Measurements from ENCODE around the gene CMIP.

CMIP gene

DNA sequence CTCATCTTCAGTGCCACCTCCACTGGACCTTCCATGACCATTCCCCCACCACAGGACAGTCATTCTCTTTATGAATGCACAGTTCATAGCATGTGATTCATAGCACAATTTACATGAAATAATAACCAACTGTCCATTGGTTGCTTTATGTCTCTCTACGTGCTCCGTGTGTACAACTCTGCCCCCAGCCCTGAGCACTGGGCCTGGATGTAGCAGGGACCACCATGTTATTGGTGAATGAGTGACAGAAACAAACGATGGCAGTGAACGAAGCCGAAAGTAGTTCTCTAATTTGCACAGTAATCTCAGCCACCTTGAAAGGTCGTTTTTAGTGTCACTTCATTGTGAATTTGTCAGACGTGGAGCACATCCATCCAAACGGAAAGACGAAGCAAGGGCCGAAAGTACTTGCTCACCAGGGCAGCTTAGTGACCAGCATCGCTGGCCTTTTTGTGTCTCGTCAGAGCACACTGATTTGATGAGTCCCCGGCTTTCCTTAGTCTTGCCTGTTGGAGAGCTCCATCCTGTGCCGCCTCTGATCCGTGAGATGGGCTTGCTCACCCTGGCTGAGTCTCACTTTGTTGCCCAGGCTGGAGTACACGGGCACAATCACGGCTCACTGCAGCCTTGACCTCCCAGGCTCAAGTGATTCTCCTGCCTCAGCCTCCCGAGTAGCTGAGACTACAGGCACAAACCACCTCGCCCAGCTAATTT is 95.3 kb downstream of the CMIP start:
- TF ChIP-seq, protein P1, sequence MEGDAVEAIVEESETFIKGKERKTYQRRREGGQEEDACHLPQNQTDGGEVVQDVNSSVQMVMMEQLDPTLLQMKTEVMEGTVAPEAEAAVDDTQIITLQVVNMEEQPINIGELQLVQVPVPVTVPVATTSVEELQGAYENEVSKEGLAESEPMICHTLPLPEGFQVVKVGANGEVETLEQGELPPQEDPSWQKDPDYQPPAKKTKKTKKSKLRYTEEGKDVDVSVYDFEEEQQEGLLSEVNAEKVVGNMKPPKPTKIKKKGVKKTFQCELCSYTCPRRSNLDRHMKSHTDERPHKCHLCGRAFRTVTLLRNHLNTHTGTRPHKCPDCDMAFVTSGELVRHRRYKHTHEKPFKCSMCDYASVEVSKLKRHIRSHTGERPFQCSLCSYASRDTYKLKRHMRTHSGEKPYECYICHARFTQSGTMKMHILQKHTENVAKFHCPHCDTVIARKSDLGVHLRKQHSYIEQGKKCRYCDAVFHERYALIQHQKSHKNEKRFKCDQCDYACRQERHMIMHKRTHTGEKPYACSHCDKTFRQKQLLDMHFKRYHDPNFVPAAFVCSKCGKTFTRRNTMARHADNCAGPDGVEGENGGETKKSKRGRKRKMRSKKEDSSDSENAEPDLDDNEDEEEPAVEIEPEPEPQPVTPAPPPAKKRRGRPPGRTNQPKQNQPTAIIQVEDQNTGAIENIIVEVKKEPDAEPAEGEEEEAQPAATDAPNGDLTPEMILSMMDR (IDR thresholded peaks at IDR 0.05), result no peak

DNA sequence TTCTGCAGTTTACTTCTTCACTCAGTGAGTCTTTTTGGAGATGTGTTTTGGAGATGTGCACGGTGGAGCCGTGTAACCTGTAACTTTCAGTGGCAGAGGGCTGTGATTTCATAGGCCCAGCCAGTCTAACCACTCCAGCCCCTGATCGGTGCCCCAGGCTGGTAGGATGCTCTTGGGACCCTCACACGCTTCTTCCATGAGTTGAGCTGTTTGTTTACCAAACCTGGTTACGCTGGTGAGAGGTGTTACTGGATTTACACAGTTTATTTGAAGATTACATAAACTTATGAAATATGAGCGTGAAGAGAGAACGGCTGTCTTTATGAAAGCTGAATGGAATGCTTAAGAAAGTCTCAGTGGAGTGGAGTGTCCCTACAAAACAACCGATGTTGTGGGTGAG is 96.7 kb downstream of the CMIP start:
- TF ChIP-seq, protein P1 (IDR thresholded peaks at IDR 0.05), result no peak

DNA sequence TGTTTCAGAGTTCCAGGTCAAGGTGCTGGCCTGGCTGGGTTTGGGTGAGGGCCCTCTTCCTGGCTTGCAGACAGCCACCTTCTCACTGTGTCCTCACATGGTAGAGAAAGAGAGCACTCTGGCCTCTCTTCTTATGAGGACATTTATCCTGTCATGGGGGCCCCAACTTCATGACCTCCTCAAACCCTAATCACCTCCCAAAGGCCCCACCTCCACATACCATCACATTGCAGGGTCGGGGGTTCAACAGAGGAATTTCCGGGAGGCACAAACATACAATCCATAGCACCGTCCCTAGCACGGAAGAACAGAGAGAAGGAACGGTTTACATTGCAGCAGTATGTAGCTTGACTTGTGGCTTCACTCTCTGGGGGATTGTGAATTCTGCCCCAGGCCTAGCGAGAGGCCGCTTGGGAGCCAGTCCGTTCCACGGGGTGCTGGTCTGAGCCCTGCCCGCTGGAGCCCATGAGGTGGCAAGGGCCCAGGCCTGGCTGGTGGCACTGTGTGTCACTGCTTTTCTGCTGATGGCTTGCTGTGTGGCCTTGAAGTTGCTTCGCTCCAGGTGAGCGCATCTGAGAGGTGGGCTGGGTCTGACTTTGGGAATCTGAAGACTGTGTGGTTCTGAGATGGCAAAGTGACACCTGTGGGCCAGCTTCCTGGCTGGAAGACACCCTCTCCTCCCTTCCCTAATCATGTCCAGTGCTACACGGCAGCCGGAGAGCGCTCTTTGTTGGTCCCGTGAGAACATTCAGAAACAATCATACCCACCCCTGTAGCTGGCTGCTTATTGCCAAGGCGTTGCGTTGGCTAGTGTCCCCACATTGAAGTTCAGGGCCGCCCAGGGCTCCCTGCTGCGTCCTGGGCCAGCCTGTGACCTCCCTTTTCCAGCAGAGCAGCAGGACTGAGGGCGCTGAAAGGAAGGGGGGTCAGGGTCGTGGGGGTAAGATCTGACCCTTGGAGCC is 98.3 kb downstream of the CMIP start:
- TF ChIP-seq, protein P1 (IDR thresholded peaks at IDR 0.05), result no peak

DNA sequence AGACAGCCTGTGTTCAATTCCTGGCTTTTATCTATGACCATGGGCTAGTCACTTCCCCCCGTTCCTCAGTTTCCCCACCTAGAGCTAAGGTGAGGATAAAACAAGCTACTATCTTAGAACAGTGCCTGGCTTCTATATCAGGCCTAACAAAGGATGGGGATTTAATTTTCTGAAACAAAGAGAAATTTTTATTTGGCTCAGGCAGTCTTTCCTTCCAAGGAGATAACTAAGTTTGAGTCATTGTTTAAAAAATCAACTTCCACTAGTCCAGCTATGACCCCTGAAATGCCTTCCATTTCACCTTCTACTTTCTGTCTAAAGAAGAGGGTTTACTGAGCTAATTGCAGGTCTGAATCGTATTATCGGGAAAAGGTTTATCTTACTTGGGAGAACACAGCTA is 99.0 kb downstream of the CMIP start:
- TF ChIP-seq, protein P1 (IDR thresholded peaks at IDR 0.05), result no peak

DNA sequence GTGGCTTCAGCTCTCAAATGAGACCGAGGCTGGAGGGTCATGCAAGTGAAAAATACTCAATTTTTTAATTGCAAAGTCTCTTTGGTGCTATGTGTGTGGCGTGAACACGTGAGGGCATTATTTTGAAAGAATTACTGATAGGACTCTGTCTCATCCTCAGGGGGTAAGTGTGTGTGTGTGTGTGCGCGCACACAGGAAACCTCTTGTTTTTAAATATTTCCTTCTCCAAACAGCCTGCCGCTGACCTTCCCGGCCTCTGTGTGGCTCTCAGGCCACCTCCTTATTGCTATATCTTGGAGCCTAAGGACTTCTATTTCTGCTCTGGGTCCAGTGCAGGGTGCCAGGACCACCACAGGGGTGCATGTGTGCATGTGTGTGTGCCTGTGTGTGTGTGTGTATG is 99.7 kb downstream of the CMIP start:
- TF ChIP-seq, protein P1 (IDR thresholded peaks at IDR 0.05), result no peak

GRCh38 chr16:81544700-81545271 is 100.2 kb downstream of the CMIP start:
- TF ChIP-seq, protein P1 (IDR thresholded peaks at IDR 0.05), result no peak

- TF ChIP-seq, protein P1 (IDR thresholded peaks at IDR 0.05), result no peak
These were observed 101.1 kb downstream of the CMIP start for GRCh38 chr16:81545470-81546250.

Data from LNCAP (cell line).